ENCODE measurements around the gene SYCN. TPM values are rescaled to one million over a fixed set of nuclear protein-coding genes. Genes with fewer than 3 reads are reported as not detected.

SYCN gene
- total RNA-seq, 3 donors from 2014 or later = not detected

DNA sequence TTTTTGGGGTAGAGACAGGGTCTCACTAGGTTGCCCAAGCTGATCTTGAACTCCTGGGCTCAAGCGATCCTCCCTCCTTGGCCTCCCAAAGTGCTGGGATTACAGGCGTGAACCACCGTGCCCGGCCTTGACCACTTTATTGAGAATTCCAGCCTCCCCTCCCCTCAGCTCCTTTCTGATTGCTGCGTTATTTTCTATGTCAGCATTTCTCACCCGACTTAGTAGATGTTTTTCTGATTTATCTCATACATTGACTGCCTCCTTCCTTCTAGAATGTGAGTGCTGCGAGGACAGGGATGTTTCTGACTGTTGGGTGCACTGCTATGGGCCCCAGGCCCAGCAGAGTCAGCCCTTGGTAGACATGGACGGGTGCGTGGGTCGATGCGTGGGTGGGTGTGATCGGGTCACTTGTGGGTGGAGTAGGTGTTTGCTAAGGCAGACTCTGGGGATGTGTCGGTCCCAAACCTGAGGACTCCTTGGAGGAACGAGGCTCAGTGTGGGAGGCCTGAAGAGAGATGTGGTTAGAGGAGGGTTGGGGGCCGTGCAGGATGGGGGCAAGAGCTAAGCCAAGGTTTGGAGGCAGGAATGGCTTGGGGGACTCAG lies 41.5 kb downstream of the SYCN start:
- no peaks in the 10 kb centered on the region for H3K9me3 ChIP-seq
- no peaks in the 10 kb centered on the region for H3K36me3 ChIP-seq (ENCODE audit: low read depth)
- DNase-seq (no peak), ATAC-seq (no peak)
- intact Hi-C loops (cut with DNase I, micrococcal nuclease) = no loop called here
- H3K4me1 ChIP-seq (ENCODE audit: low read depth) = peaks cover 18% of the 10 kb centered on the region
- no peak for TF ChIP-seq CTCF (IDR thresholded peaks at IDR 0.05)
- no peak overlapping the region for H3K4me3 ChIP-seq

DNA sequence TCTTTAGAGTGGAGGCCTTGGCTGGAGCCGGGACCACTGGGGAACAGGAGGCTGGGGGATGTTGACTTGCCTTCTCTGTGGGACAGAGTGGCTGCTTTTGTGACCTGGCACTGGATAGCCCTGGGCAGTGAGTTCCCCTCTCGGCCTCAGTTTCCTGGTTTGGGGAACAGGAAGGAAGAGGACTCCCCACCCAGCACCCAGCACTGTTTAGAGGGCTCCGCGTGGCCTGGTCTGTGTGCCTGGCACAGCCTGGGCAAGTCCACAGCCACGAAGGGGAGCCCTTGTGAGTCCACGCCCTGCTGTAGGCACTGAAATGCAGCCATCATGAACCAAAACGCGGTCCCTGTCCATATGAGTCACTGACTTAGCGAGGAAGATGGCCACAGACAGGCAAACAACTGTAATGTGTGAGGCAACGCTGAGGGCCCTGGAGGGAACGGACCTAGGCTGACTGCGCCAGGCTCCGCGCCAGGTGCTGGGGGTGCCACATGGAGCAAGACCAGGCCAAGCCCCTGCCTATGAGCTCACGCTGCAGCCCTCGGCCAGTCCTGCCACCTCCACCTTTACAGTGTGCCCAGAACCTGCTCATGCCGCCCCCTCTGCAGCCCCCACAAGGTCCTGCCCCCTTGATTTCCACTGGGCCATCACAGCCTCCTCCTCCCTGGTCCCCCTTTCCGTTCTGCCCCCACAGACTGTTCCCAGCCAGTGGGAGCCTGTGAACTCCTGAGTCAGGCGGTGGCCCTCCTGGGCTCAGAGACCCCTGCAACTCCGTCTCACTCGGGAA lies 43.0 kb downstream of the SYCN start:
- intact Hi-C loops (cut with DNase I, micrococcal nuclease) = no loop called here
- Histone ChIP-seq H3K36me3 (ENCODE audit: low read depth) (no peaks in the 10 kb centered on the region), H3K4me1 (ENCODE audit: low read depth) (peaks cover 14% of the 10 kb centered on the region), H3K9me3 (no peaks in the 10 kb centered on the region), H3K4me3 (no peak overlapping the region)
- ATAC-seq (peak; percentile 4), DNase-seq (no peak)
- TF ChIP-seq CTCF (IDR thresholded peaks at IDR 0.05) = no peak

- intact Hi-C loops (cut with DNase I, micrococcal nuclease) = no loop called here
- H3K36me3 ChIP-seq (ENCODE audit: low read depth) = no peaks in the 10 kb centered on the region
- TF ChIP-seq CTCF (IDR thresholded peaks at IDR 0.05) = no peak
- ATAC-seq (peak; percentile 7), DNase-seq (no peak)
- H3K4me1 ChIP-seq (ENCODE audit: low read depth) = peaks cover 13% of the 10 kb centered on the region
- H3K9me3 ChIP-seq = no peaks in the 10 kb centered on the region
- no peak overlapping the region for H3K4me3 ChIP-seq
Measured at GRCh38 chr19:39160523-39160861, 43.6 kb downstream of the SYCN start.

GRCh38 chr19:39158646-39159260 lies 45.3 kb downstream of the SYCN start:
- ATAC-seq = no peak
- Histone ChIP-seq H3K36me3 (ENCODE audit: low read depth) (no peaks in the 10 kb centered on the region), H3K4me1 (ENCODE audit: low read depth) (peaks cover 24% of the 10 kb centered on the region), H3K9me3 (no peaks in the 10 kb centered on the region), H3K4me3 (no peak overlapping the region)
- DNase-seq = no peak
- intact Hi-C loops (cut with DNase I, micrococcal nuclease) = no loop called here
- TF ChIP-seq CTCF (IDR thresholded peaks at IDR 0.05) = no peak

- H3K4me3 ChIP-seq = no peak overlapping the region
- H3K4me1 ChIP-seq (ENCODE audit: low read depth) = peaks cover 25% of the 10 kb centered on the region
- H3K36me3 ChIP-seq (ENCODE audit: low read depth) = no peaks in the 10 kb centered on the region
- ATAC-seq (no peak), DNase-seq (no peak)
- no peaks in the 10 kb centered on the region for H3K9me3 ChIP-seq
- TF ChIP-seq CTCF (IDR thresholded peaks at IDR 0.05) = no peak
- intact Hi-C loops (cut with DNase I, micrococcal nuclease) = no loop called here
Measured at GRCh38 chr19:39157997-39158389, 46.1 kb downstream of the SYCN start.

Data from mucosa of descending colon (tissue), 3 donors.